Dermis microvascular lymphatic vessel endothelial cell (primary cell): ENCODE measurements around the gene CCDC38. TPM values are rescaled to one million over a fixed set of nuclear protein-coding genes. Genes with fewer than 3 reads are reported as not detected.
A peak's percentile ranks its signal among the peaks of the same experiment; 100 is the strongest.
"Not testable (repeated sequence)": the region's sequence is repeated elsewhere in the genome, so short reads cannot be mapped to it uniquely, and the experiment has no call there.

Source experiments
- DNase-seq, 2 donors: peaks; one replicate each; pipeline versions ENCODE4 v3.0.0 to v3.0.0-alpha.2; 2010; ENCODE audit warnings: low read depth in 2 of 2
- total RNA-seq: library from RNA; depleted of rRNA; stranded (reverse); fragments of >200 nt; gene quantifications from 2 replicates; pipeline ENCODE4 v1.2.1, GENCODE V29; 2014

CCDC38 gene
- total RNA-seq, 1 donor from 2014 or later: not detected

- peak; percentile 2 to 55 for DNase-seq
Observed at GRCh38 chr12:95884998-95885397, 57.4 kb downstream of the CCDC38 start.

GRCh38 chr12:95882873-95883272, 59.5 kb downstream of the CCDC38 start:
- no peak for DNase-seq

GRCh38 chr12:95882080-95882479, 60.3 kb downstream of the CCDC38 start:
- no peak for DNase-seq

- DNase-seq: no peak
Observed at GRCh38 chr12:95881331-95881955, 61.0 kb downstream of the CCDC38 start.

GRCh38 chr12:95880895-95881294, 61.5 kb downstream of the CCDC38 start:
- no peak for DNase-seq

GRCh38 chr12:95877622-95878021, 64.8 kb downstream of the CCDC38 start:
- no peak for DNase-seq

GRCh38 chr12:95874452-95874851, 68.0 kb downstream of the CCDC38 start:
- no peak for DNase-seq

- no peak for DNase-seq
Observed at GRCh38 chr12:95870897-95871296, 71.5 kb downstream of the CCDC38 start.

GRCh38 chr12:95863337-95863736, 79.1 kb downstream of the CCDC38 start:
- no peak for DNase-seq

- DNase-seq: no peak
Observed at GRCh38 chr12:95862038-95862437, 80.4 kb downstream of the CCDC38 start.

- DNase-seq: no peak
Observed at GRCh38 chr12:95859947-95860850, 82.2 kb downstream of the CCDC38 start.

GRCh38 chr12:95859344-95859816, 83.0 kb downstream of the CCDC38 start:
- DNase-seq: peak in 1 of 2 donors; percentile 40

GRCh38 chr12:95858451-95859343, 83.7 kb downstream of the CCDC38 start, which contains the start of gene SNRPF:
Gene SNRPF, plus strand, starts transcription at chr12:95858952. Its CDS starts 122 bp downstream, at chr12:95859074.
- DNase-seq: peak; percentile 92 to 97

- DNase-seq: no peak
Observed at GRCh38 chr12:95857799-95858198, 84.6 kb downstream of the CCDC38 start.

- DNase-seq: no peak
Observed at GRCh38 chr12:95857156-95857555, 85.3 kb downstream of the CCDC38 start.

GRCh38 chr12:95852133-95852532, 90.3 kb downstream of the CCDC38 start:
- no peak for DNase-seq

- no peak for DNase-seq
Observed at GRCh38 chr12:95851606-95852005, 90.8 kb downstream of the CCDC38 start.

GRCh38 chr12:95848575-95849388, 93.6 kb downstream of the CCDC38 start:
- peak; percentile 52 to 69 for DNase-seq

GRCh38 chr12:95842426-95842825, 100.0 kb downstream of the CCDC38 start:
- not testable (repeated sequence) for DNase-seq

GRCh38 chr12:95838125-95838524, 104.3 kb downstream of the CCDC38 start:
- DNase-seq: peak in 1 of 2 donors; percentile 48
